Upper lobe of left lung (tissue), 4 donors: ENCODE data around the gene PRRX1.

ENCODE experiments used
- CTCF ChIP-seq, 6 experiments: fragments of 450-650 bp in 4 of 6; fragments of 200-600 bp in 2 of 6; sonication (generic) in 2 of 6; IDR thresholded peaks; one replicate each; pipeline ENCODE4 v1.5.1; 2016 to 2019; ENCODE audit warnings: antibody characterized with exemption in 6 of 6
- EP300 ChIP-seq, 4 donors: sonication (generic); formaldehyde crosslinking; IDR thresholded peaks; one replicate each; pipeline ENCODE4 v1.5.1; 2017; ENCODE audit warnings: antibody characterized with exemption in 4 of 4, control low read depth in 2 of 4
- POLR2A ChIP-seq, 4 donors: fragments of 450-650 bp; IDR thresholded peaks; one replicate each; pipeline ENCODE4 v1.5.1; 2016 to 2017; ENCODE audit warnings: antibody characterized with exemption in 4 of 4, mild to moderate bottlenecking in 2 of 4
- POLR2AphosphoS5 ChIP-seq, 2 donors: sonication (generic); formaldehyde crosslinking; IDR thresholded peaks; one replicate each; pipeline ENCODE4 v1.5.1; 2017; ENCODE audit warnings: antibody characterized with exemption in 2 of 2

- no peak for TF ChIP-seq CTCF (IDR thresholded peaks at IDR 0.05)
- TF ChIP-seq POLR2A (IDR thresholded peaks at IDR 0.05), result no peak
- TF ChIP-seq EP300 (IDR thresholded peaks at IDR 0.05), result no peak
- no peak for TF ChIP-seq POLR2AphosphoS5 (IDR thresholded peaks at IDR 0.05)
Observed at GRCh38 chr1:170742600-170742999, 78.7 kb downstream of the PRRX1 start.
